OCI-LY3 (cell line): ENCODE measurements around the gene KCNH3.

Experiments
- EZH2phosphoT487 ChIP-seq: fragments of 200-600 bp; shearing (Covaris generic); IDR thresholded peaks from 2 replicates; pipeline ENCODE4 v1.6.1; 2018; ENCODE audit warnings: antibody characterized with exemption, mixed run types, low read depth
- TF ChIP-seq, protein P1 (sequence below): fragments of 200-600, 300-600 bp; sonication (generic); IDR thresholded peaks from 2 replicates; pipeline ENCODE4 v1.5.1; 2014; ENCODE audit warnings: antibody characterized with exemption, low read length, low read depth

DNA sequence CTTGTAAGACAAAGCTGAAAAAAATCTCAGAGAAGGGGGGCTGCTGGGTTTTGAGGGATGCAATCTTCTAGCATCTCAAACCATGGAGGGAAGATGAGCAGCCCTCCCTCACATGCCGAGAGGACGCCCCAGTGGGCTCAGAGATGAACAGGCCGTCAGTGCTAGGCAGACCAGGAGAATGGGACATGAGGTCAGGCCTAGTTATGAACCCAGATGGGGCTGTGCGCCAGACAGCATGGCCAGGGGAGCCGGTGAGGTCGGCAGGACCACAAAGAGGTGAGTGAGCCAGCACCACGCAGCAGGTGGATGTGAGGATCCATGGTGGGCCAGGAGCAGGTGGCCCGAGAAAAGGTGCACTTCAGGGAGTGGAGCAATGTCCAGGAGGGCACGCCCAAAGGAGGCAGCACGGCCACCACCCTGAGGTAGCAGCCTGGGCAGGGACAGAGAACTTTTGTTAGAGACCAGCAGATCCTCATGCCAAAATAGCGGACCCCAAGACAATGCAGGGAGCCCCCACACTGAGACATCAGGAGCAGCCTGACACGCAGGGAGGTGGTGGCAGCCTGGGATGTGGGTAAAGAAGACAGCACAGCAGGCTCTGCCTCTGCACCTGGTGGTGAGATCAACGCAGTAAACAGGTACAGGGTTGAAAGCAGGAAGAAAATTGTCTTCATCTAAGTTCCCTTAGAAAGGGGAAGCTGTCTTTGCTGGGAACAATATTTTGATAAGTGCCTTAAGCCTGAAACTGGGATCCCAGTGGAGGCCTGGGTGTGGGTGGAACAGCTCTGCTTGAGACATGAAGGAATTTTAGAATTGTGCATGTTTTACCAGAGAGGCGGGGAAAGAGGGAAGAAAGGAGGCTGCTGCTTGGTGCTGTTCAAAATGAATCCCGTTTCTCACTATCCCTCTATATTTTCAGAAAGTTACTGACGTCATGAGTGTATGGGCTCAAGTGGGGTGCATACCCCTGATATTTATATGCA lies 46.9 kb downstream of the KCNH3 start:
- TF ChIP-seq, protein P1, sequence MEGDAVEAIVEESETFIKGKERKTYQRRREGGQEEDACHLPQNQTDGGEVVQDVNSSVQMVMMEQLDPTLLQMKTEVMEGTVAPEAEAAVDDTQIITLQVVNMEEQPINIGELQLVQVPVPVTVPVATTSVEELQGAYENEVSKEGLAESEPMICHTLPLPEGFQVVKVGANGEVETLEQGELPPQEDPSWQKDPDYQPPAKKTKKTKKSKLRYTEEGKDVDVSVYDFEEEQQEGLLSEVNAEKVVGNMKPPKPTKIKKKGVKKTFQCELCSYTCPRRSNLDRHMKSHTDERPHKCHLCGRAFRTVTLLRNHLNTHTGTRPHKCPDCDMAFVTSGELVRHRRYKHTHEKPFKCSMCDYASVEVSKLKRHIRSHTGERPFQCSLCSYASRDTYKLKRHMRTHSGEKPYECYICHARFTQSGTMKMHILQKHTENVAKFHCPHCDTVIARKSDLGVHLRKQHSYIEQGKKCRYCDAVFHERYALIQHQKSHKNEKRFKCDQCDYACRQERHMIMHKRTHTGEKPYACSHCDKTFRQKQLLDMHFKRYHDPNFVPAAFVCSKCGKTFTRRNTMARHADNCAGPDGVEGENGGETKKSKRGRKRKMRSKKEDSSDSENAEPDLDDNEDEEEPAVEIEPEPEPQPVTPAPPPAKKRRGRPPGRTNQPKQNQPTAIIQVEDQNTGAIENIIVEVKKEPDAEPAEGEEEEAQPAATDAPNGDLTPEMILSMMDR = no peak
- TF ChIP-seq EZH2phosphoT487 = no peak
